HEK293T (cell line): ENCODE results near the gene GON7.

Source experiments
- BHLHE40 ChIP-seq: fragments of 450-650 bp; IDR thresholded peaks from 2 replicates; pipeline ENCODE4 v1.6.1; 2016; ENCODE audit warnings: mild to moderate bottlenecking, moderate library complexity, borderline replicate concordance
- CTBP1 ChIP-seq: fragments of 450-650 bp; IDR thresholded peaks from 2 replicates; pipeline ENCODE4 v1.6.1; 2016; ENCODE audit warnings: borderline replicate concordance
- ELF4 ChIP-seq: fragments of 450-650 bp; IDR thresholded peaks from 2 replicates; pipeline ENCODE4 v1.6.1; 2017; ENCODE audit warnings: antibody characterized with exemption
- FOXM1 ChIP-seq: fragments of 450-650 bp; IDR thresholded peaks from 2 replicates; pipeline ENCODE4 v1.6.1; 2017; ENCODE audit warnings: mild to moderate bottlenecking, borderline replicate concordance
- L3MBTL2 ChIP-seq: fragments of 450-650 bp; conservative IDR thresholded peaks from 2 replicates; pipeline ENCODE4 v1.6.1; 2016; ENCODE audit warnings: mild to moderate bottlenecking
- LEF1 ChIP-seq: fragments of 450-650 bp; IDR thresholded peaks from 2 replicates; pipeline ENCODE4 v1.6.1; 2017; ENCODE audit warnings: mild to moderate bottlenecking, borderline replicate concordance
- NFRKB ChIP-seq: fragments of 450-650 bp; IDR thresholded peaks from 2 replicates; pipeline ENCODE4 v1.6.1; 2016; ENCODE audit warnings: mild to moderate bottlenecking, moderate library complexity
- PKNOX1 ChIP-seq: fragments of 450-650 bp; IDR thresholded peaks from 2 replicates; pipeline ENCODE4 v1.6.1; 2016
- SP1 ChIP-seq: fragments of 450-650 bp; IDR thresholded peaks from 2 replicates; pipeline ENCODE4 v1.6.1; 2017
- SUZ12 ChIP-seq: fragments of 450-650 bp; IDR thresholded peaks from 2 replicates; pipeline ENCODE4 v1.6.1; 2016; ENCODE audit warnings: mild to moderate bottlenecking
- TARDBP ChIP-seq: fragments of 450-650 bp; IDR thresholded peaks from 2 replicates; pipeline ENCODE4 v1.6.1; 2016

- no peak for TF ChIP-seq NFRKB
- no peak for TF ChIP-seq L3MBTL2
- TF ChIP-seq BHLHE40: no peak
- no peak for TF ChIP-seq FOXM1
- no peak for TF ChIP-seq PKNOX1
- TF ChIP-seq ELF4: no peak
- no peak for TF ChIP-seq SP1
- no peak for TF ChIP-seq SUZ12
- TF ChIP-seq LEF1: no peak
- TF ChIP-seq CTBP1: no peak
- TF ChIP-seq TARDBP: no peak
Measured at GRCh38 chr14:93195316-93195999, 11.4 kb downstream of the GON7 start.
